Neural crest cell (in vitro differentiated cells): ENCODE data around the gene ARL15. TPM values are rescaled to one million over a fixed set of nuclear protein-coding genes. Genes with fewer than 3 reads are reported as not detected.

Experiments used
- DNase-seq: peaks from one replicate; pipeline ENCODE4 v3.0.0; 2021; ENCODE audit warnings: low read depth, mixed read lengths, low spot score
- H3K27ac Mint-ChIP-seq: one replicate; pipeline ENCODE4 v1.8.0; 2021; ENCODE audit warnings: mild to moderate bottlenecking, mixed read lengths; ENCODE audit not compliant: unreplicated experiment
- H3K27me3 Mint-ChIP-seq: 2 replicates; pipeline ENCODE4 v1.8.0; 2021; ENCODE audit warnings: low read depth, mild to moderate bottlenecking, mixed read lengths
- H3K36me3 Mint-ChIP-seq: 2 replicates; pipeline ENCODE4 v1.8.0; 2021; ENCODE audit warnings: low read depth, mild to moderate bottlenecking, mixed read lengths
- H3K4me1 Mint-ChIP-seq: 2 replicates; pipeline ENCODE4 v1.8.0; 2021; ENCODE audit warnings: mixed read lengths
- H3K4me3 Mint-ChIP-seq: one replicate; pipeline ENCODE4 v1.8.0; 2021; ENCODE audit warnings: mild to moderate bottlenecking, mixed read lengths
- H3K9me3 Mint-ChIP-seq: 2 replicates; pipeline ENCODE4 v1.8.0; 2021; ENCODE audit warnings: mixed read lengths
- CTCF ChIP-seq: fragments of 200-600 bp; sonication (generic); conservative IDR thresholded peaks from 2 replicates; pipeline ENCODE4 v1.5.0; 2021; ENCODE audit warnings: antibody characterized with exemption, mild to moderate bottlenecking
- total RNA-seq: library from RNA; stranded (reverse); gene quantifications from 2 replicates; pipeline ENCODE4 v1.2.1, GENCODE V29; 2021

Gene ARL15
- total RNA-seq, 1 donor from 2014 or later, result 18.4 TPM

- Mint-ChIP-seq H3K9me3 (peaks cover 9% of the 10 kb centered on the region), H3K27me3 (no peaks in the 10 kb centered on the region), H3K4me3 (no peak overlapping the region), H3K27ac (no peak overlapping the region), H3K36me3 (peaks cover 11% of the 10 kb centered on the region), H3K4me1 (no peaks in the 10 kb centered on the region)
- TF ChIP-seq CTCF, result no peak
- no peak for DNase-seq
These were observed 113.4 kb downstream of the ARL15 start for GRCh38 chr5:54197018-54197417.

- no peak overlapping the region for H3K4me3 Mint-ChIP-seq
- no peak for DNase-seq
- peaks cover 1% of the 10 kb centered on the region for H3K36me3 Mint-ChIP-seq
- H3K27me3 Mint-ChIP-seq, result no peaks in the 10 kb centered on the region
- no peaks in the 10 kb centered on the region for H3K9me3 Mint-ChIP-seq
- H3K27ac Mint-ChIP-seq, result no peak overlapping the region
- TF ChIP-seq CTCF, result no peak
- H3K4me1 Mint-ChIP-seq, result no peaks in the 10 kb centered on the region
These were observed 114.7 kb downstream of the ARL15 start for GRCh38 chr5:54195701-54196100.

GRCh38 chr5:54194318-54194717, 116.1 kb downstream of the ARL15 start:
- DNase-seq, result no peak
- Mint-ChIP-seq H3K27ac (no peak overlapping the region), H3K4me1 (no peaks in the 10 kb centered on the region), H3K9me3 (no peaks in the 10 kb centered on the region), H3K27me3 (no peaks in the 10 kb centered on the region), H3K36me3 (no peaks in the 10 kb centered on the region), H3K4me3 (no peak overlapping the region)
- TF ChIP-seq CTCF, result no peak

- Mint-ChIP-seq H3K4me3 (no peak overlapping the region), H3K4me1 (peaks cover 8% of the 10 kb centered on the region), H3K27ac (no peak overlapping the region), H3K36me3 (peaks cover 6% of the 10 kb centered on the region), H3K9me3 (no peaks in the 10 kb centered on the region), H3K27me3 (peaks cover 5% of the 10 kb centered on the region)
- no peak for TF ChIP-seq CTCF
- DNase-seq, result no peak
These were observed 122.7 kb downstream of the ARL15 start for GRCh38 chr5:54187694-54188093.

- H3K27ac Mint-ChIP-seq, result no peak overlapping the region
- H3K9me3 Mint-ChIP-seq, result no peaks in the 10 kb centered on the region
- no peak for TF ChIP-seq CTCF
- DNase-seq, result no peak
- H3K4me3 Mint-ChIP-seq, result no peak overlapping the region
- H3K4me1 Mint-ChIP-seq, result peaks cover 8% of the 10 kb centered on the region
- H3K27me3 Mint-ChIP-seq, result peaks cover 5% of the 10 kb centered on the region
- H3K36me3 Mint-ChIP-seq, result peaks cover 6% of the 10 kb centered on the region
These were observed 123.4 kb downstream of the ARL15 start for GRCh38 chr5:54186912-54187445.
